HCT116 (cell line): Measurements from ENCODE around the gene SGCB. TPM values are rescaled to one million over a fixed set of nuclear protein-coding genes. Genes with fewer than 3 reads are reported as not detected.

ENCODE experiments used
- ATAC-seq: fragments of 200-7000 bp; cut with Tn5 transposase; 2 replicates; pipeline ENCODE4 v1.9.1; 2020; ENCODE audit warnings: mild to moderate bottlenecking, moderate library complexity
- BruUV-seq: library from RNA; stranded (reverse); fragments of 400-500 nt; replicated peaks from 2 replicates; lab custom pipeline; 2021; lab: Mats Ljungman, UMichigan
- CTCF ChIA-PET: fragments of 300-600 bp; sonication (Branson Sonifier 250); formaldehyde crosslinking; loops from one replicate; lab custom pipeline; 2021; ENCODE audit warnings: antibody characterized with exemption; lab: Charles Lee
- POLR2A ChIA-PET: fragments of 300-600, 350-600 bp; sonication (Branson Sonifier 250); formaldehyde crosslinking; loops from one replicate; lab custom pipeline; 2021; ENCODE audit warnings: antibody characterized with exemption; lab: Charles Lee
- RAD21 ChIA-PET, 2 experiments: fragments of 300-600 bp; sonication (Branson Sonifier 250); formaldehyde crosslinking; loops; one replicate each; lab custom pipeline; 2023; ENCODE audit warnings: low total read pairs in 2 of 2; ENCODE audit not compliant: uncharacterized antibody in 2 of 2, unreplicated experiment in 2 of 2, low non-redundant PET in 1 of 2; lab: Charles Lee
- DNase-seq: peaks from one replicate; pipeline ENCODE4 v3.0.0-alpha.2; 2010; ENCODE audit warnings: low read depth, low spot score
- H2AFZ ChIP-seq: fragments of 200-600 bp; shearing (Covaris generic), sonication (generic); 2 replicates; pipeline ENCODE4 v1.6.1; 2017; ENCODE audit warnings: low read depth, mixed run types, mixed read lengths, antibody characterized with exemption, low read length; ENCODE audit not compliant: poor library complexity, severe bottlenecking
- H3K27ac ChIP-seq: 2 replicates; pipeline ENCODE4 v1.5.1; 2012; ENCODE audit warnings: low read depth, low read length
- H3K27me3 ChIP-seq: fragments of 200-600 bp; sonication (generic); 2 replicates; pipeline ENCODE4 v1.6.1; 2016; ENCODE audit warnings: mixed run types, low read length, mixed read lengths; ENCODE audit not compliant: insufficient read depth
- H3K36me3 ChIP-seq, 2 experiments: fragments of 200-500 bp in 1 of 2; fragments of 200-600 bp in 1 of 2; sonication (Bioruptor generic) in 1 of 2; sonication (generic) in 1 of 2; 2 replicates each; pipeline versions ENCODE4 v1.5.1 to v1.6.1; 2014 to 2016; ENCODE audit warnings: low read length in 2 of 2, inconsistent platforms in 1 of 2, mixed read lengths in 1 of 2, mixed run types in 1 of 2; ENCODE audit not compliant: insufficient read depth in 2 of 2, control insufficient read depth in 1 of 2
- H3K4me1 ChIP-seq, 2 experiments: fragments of 200-600 bp in 1 of 2; sonication (generic) in 1 of 2; 2 replicates each; pipeline versions ENCODE4 v1.5.1 to v1.6.1; 2012 to 2017; ENCODE audit warnings: low read length in 2 of 2, inconsistent platforms in 1 of 2, mild to moderate bottlenecking in 1 of 2, mixed read lengths in 1 of 2, mixed run types in 1 of 2, moderate library complexity in 1 of 2; ENCODE audit not compliant: insufficient read depth in 2 of 2, control insufficient read depth in 1 of 2
- H3K4me2 ChIP-seq: fragments of 200-600 bp; sonication (generic); 2 replicates; pipeline ENCODE4 v1.6.1; 2017; ENCODE audit warnings: mixed run types, low read length, mixed read lengths
- H3K4me3 ChIP-seq, 2 experiments: fragments of 200-600 bp in 1 of 2; sonication (generic) in 1 of 2; replicated peaks in 1 of 2; 2 replicates each; pipeline ENCODE4 v1.5.1; 2011 to 2016; ENCODE audit warnings: low read length in 2 of 2, control low read depth in 1 of 2, low read depth in 1 of 2, mild to moderate bottlenecking in 1 of 2, mixed read lengths in 1 of 2, mixed run types in 1 of 2
- H3K79me2 ChIP-seq: fragments of 200-600 bp; sonication (generic); 2 replicates; pipeline ENCODE4 v1.6.1; 2017; ENCODE audit warnings: mild to moderate bottlenecking, mixed run types, low read length, moderate library complexity, mixed read lengths; ENCODE audit not compliant: insufficient read depth
- H3K9ac ChIP-seq: fragments of 200-600 bp; sonication (generic); 2 replicates; pipeline ENCODE4 v1.6.1; 2016; ENCODE audit warnings: low read length, mixed read lengths
- H3K9me2 ChIP-seq: fragments of 200-600 bp; sonication (generic), shearing (Covaris generic); 2 replicates; pipeline ENCODE4 v1.6.1; 2017; ENCODE audit warnings: mixed run types, mild to moderate bottlenecking, moderate library complexity; ENCODE audit not compliant: insufficient read depth
- H3K9me3 ChIP-seq, 2 experiments: fragments of 200-500 bp in 1 of 2; fragments of 200-600 bp in 1 of 2; sonication (Bioruptor generic) in 1 of 2; sonication (generic) in 1 of 2; 2 replicates each; pipeline ENCODE4 v1.6.1; 2014 to 2017; ENCODE audit warnings: low read length in 2 of 2, mixed read lengths in 2 of 2, inconsistent platforms in 1 of 2, low read depth in 1 of 2, mild to moderate bottlenecking in 1 of 2, mixed run types in 1 of 2, moderate library complexity in 1 of 2; ENCODE audit not compliant: control insufficient read depth in 1 of 2, insufficient read depth in 1 of 2
- H4K20me1 ChIP-seq: fragments of 200-600 bp; sonication (generic), shearing (Covaris generic); 2 replicates; pipeline ENCODE4 v1.6.1; 2017; ENCODE audit warnings: mixed run types, mild to moderate bottlenecking, moderate library complexity; ENCODE audit not compliant: insufficient read depth
- ATF3 ChIP-seq: IDR thresholded peaks from 2 replicates; pipeline ENCODE4 v1.6.1; 2012
- CBX3 ChIP-seq: IDR thresholded peaks from 2 replicates; pipeline ENCODE4 v1.6.1; 2012; ENCODE audit warnings: low read depth
- CEBPB ChIP-seq: IDR thresholded peaks from 2 replicates; pipeline ENCODE4 v1.6.1; 2012; ENCODE audit warnings: low read depth
- CTCF ChIP-seq, 3 experiments: fragments of 200-600 bp in 1 of 3; sonication (generic) in 1 of 3; IDR thresholded peaks in 2 of 3; conservative IDR thresholded peaks in 1 of 3; 2 replicates each; pipeline ENCODE4 v1.5.1; 2012 to 2017; ENCODE audit warnings: low read depth in 2 of 3, low read length in 2 of 3, antibody characterized with exemption in 1 of 3, borderline replicate concordance in 1 of 3, control low read depth in 1 of 3, mild to moderate bottlenecking in 1 of 3, mixed read lengths in 1 of 3, mixed run types in 1 of 3, moderate library complexity in 1 of 3; ENCODE audit not compliant: insufficient read depth in 1 of 3
- EGR1 ChIP-seq: IDR thresholded peaks from 2 replicates; pipeline ENCODE4 v1.6.1; 2012; ENCODE audit warnings: low read depth
- ELF1 ChIP-seq: IDR thresholded peaks from 2 replicates; pipeline ENCODE4 v1.6.1; 2012; ENCODE audit warnings: low read depth, borderline replicate concordance
- EZH2 ChIP-seq: fragments of 200-600 bp; sonication (generic); IDR thresholded peaks from 2 replicates; pipeline ENCODE4 v1.6.1; 2017; ENCODE audit warnings: antibody characterized with exemption, mixed run types
- FOSL1 ChIP-seq: IDR thresholded peaks from 2 replicates; pipeline ENCODE4 v1.6.1; 2012; ENCODE audit warnings: low read depth
- JUND ChIP-seq: IDR thresholded peaks from 2 replicates; pipeline ENCODE4 v1.6.1; 2012
- MAX ChIP-seq: IDR thresholded peaks from 2 replicates; pipeline ENCODE4 v1.6.1; 2012
- POLR2A ChIP-seq: IDR thresholded peaks from 2 replicates; pipeline ENCODE4 v1.7.0; 2011; ENCODE audit warnings: borderline replicate concordance; ENCODE audit not compliant: insufficient read depth, insufficient read length; ENCODE audit errors: extremely low read depth
- POLR2AphosphoS5 ChIP-seq: IDR thresholded peaks from 2 replicates; pipeline ENCODE4 v1.6.1; 2011; ENCODE audit warnings: mild to moderate bottlenecking, low read depth, low read length, moderate library complexity
- RAD21 ChIP-seq: IDR thresholded peaks from 2 replicates; pipeline ENCODE4 v1.6.1; 2012; ENCODE audit warnings: low read depth, mild to moderate bottlenecking
- REST ChIP-seq: IDR thresholded peaks from 2 replicates; pipeline ENCODE4 v1.6.1; 2012; ENCODE audit warnings: low read depth
- SIN3A ChIP-seq: IDR thresholded peaks from 2 replicates; pipeline ENCODE4 v1.6.1; 2012; ENCODE audit warnings: low read depth
- SP1 ChIP-seq: IDR thresholded peaks from 2 replicates; pipeline ENCODE4 v1.6.1; 2012; ENCODE audit warnings: low read depth
- SRF ChIP-seq: IDR thresholded peaks from 2 replicates; pipeline ENCODE4 v1.6.1; 2012; ENCODE audit warnings: low read depth
- TCF7L2 ChIP-seq: IDR thresholded peaks from 2 replicates; pipeline ENCODE4 v1.7.0; 2011; ENCODE audit warnings: borderline replicate concordance, inconsistent platforms; ENCODE audit not compliant: insufficient read depth, insufficient read length; ENCODE audit errors: extremely low read depth
- YY1 ChIP-seq: IDR thresholded peaks from 2 replicates; pipeline ENCODE4 v1.6.1; 2011; ENCODE audit warnings: low read length, low read depth, moderate library complexity, mild to moderate bottlenecking; ENCODE audit not compliant: insufficient replicate concordance; ENCODE audit errors: extremely low read depth
- ZBTB33 ChIP-seq: IDR thresholded peaks from 2 replicates; pipeline ENCODE4 v1.6.1; 2011; ENCODE audit warnings: mild to moderate bottlenecking, low read length, moderate library complexity; ENCODE audit not compliant: insufficient replicate concordance; ENCODE audit errors: extremely low read depth
- intact Hi-C: fragments of 100-400 bp; cut with micrococcal nuclease; formaldehyde crosslinking; loops from 2 replicates; pipeline ENCODE4 v1.10.0; 2022
- total RNA-seq: library from RNA; stranded (reverse); gene quantifications from one replicate; pipeline ENCODE4 v1.2.1, GENCODE V29; 2021; ENCODE audit not compliant: unreplicated experiment

Gene SGCB
- total RNA-seq, 1 experiment from 2014 or later, result 18.3 TPM

- ChIA-PET CTCF (no interaction called here), RAD21 (no interaction called here), POLR2A (no interaction called here)
- H3K4me2 ChIP-seq, result no peak overlapping the region
- no peak overlapping the region for H3K27ac ChIP-seq
- H3K79me2 ChIP-seq, result no peaks in the 10 kb centered on the region
- TF ChIP-seq EGR1 (no peak), CEBPB (no peak), YY1 (no peak), SP1 (no peak), FOSL1 (no peak), POLR2AphosphoS5 (no peak), POLR2A (no peak), EZH2 (no peak), CTCF (IDR thresholded peaks at IDR 0.05 in 2 of 3, conservative IDR thresholded peaks at IDR 0.05 in 1 of 3; ENCODE audit: borderline replicate concordance in 1 of 3, insufficient read depth in 1 of 3, low read depth in 2 of 3, low read length in 2 of 3) (no peak), JUND (no peak), REST (no peak), SIN3A (no peak), TCF7L2 (no peak), ELF1 (no peak), SRF (no peak), ATF3 (no peak), MAX (no peak), RAD21 (no peak), ZBTB33 (no peak), CBX3 (no peak)
- no peaks in the 10 kb centered on the region for H3K9me3 ChIP-seq
- no peak overlapping the region for H3K9ac ChIP-seq
- DNase-seq (no peak), ATAC-seq (no peak)
- H3K27me3 ChIP-seq, result no peaks in the 10 kb centered on the region
- intact Hi-C loops, result no loop called here
- no TSS peak for BruUV-seq
- no peak overlapping the region for H3K4me3 ChIP-seq
- H3K9me2 ChIP-seq, result no peaks in the 10 kb centered on the region
- peaks cover 7 to 12% of the 10 kb centered on the region in 2 experiments for H3K4me1 ChIP-seq
- H4K20me1 ChIP-seq, result no peaks in the 10 kb centered on the region
- no peaks in the 10 kb centered on the region for H3K36me3 ChIP-seq
- H2AFZ ChIP-seq, result no peak overlapping the region
Observed at GRCh38 chr4:52016981-52017380, 21.1 kb downstream of the SGCB start.
